Activated CD4-positive, alpha-beta T cell treated with anti-CD3 and anti-CD28 coated beads for 36 hours (primary cell): Measurements from ENCODE around the gene DUSP6. TPM values are rescaled to one million over a fixed set of nuclear protein-coding genes. Genes with fewer than 3 reads are reported as not detected.

Experiments used
- ATAC-seq: fragments of 200-7000 bp; cut with Tn5 transposase; one replicate; pipeline ENCODE4 v1.10.0; 2021; ENCODE audit warnings: mild to moderate bottlenecking, moderate library complexity
- CTCF ChIA-PET: fragments of 350-600 bp; sonication (Branson Sonifier 250); formaldehyde crosslinking; loops from one replicate; lab custom pipeline; 2021; ENCODE audit warnings: antibody characterized with exemption; lab: Charles Lee
- POLR2A ChIA-PET: fragments of 350-600 bp; sonication (Branson Sonifier 250); formaldehyde crosslinking; loops from one replicate; lab custom pipeline; 2021; ENCODE audit warnings: antibody characterized with exemption, inconsistent platforms; lab: Charles Lee
- DNase-seq: peaks from one replicate; pipeline ENCODE4 v3.0.0-alpha.2; 2020
- H3K27ac Mint-ChIP-seq: one replicate; pipeline ENCODE4 v1.8.0; 2021; ENCODE audit warnings: mixed read lengths
- H3K27me3 Mint-ChIP-seq: one replicate; pipeline ENCODE4 v1.8.0; 2021; ENCODE audit warnings: mixed read lengths
- H3K36me3 Mint-ChIP-seq: one replicate; pipeline ENCODE4 v1.8.0; 2021; ENCODE audit warnings: low read depth, mixed read lengths
- H3K4me1 Mint-ChIP-seq: one replicate; pipeline ENCODE4 v1.8.0; 2021; ENCODE audit warnings: mixed read lengths
- H3K4me3 Mint-ChIP-seq: one replicate; pipeline ENCODE4 v1.8.0; 2021; ENCODE audit warnings: mild to moderate bottlenecking, moderate library complexity, mixed read lengths
- H3K9me3 Mint-ChIP-seq: one replicate; pipeline ENCODE4 v1.8.0; 2021; ENCODE audit warnings: low read depth, mixed read lengths
- intact Hi-C, 2 experiments: fragments of 100-400 bp; cut with DNase I in 1 of 2; cut with micrococcal nuclease in 1 of 2; formaldehyde crosslinking; loops; one replicate each; pipeline versions ENCODE4 v1.14.2 to v1.15.1; 2022 to 2024; cut with DNase I, micrococcal nuclease
- total RNA-seq, 2 experiments: library from RNA; stranded (reverse); gene quantifications; one replicate each; pipeline ENCODE4 v1.2.3, GENCODE V29; 2021

Gene DUSP6
- total RNA-seq, 2 experiments from 2014 or later = 49.9 to 60.9 TPM

DNA sequence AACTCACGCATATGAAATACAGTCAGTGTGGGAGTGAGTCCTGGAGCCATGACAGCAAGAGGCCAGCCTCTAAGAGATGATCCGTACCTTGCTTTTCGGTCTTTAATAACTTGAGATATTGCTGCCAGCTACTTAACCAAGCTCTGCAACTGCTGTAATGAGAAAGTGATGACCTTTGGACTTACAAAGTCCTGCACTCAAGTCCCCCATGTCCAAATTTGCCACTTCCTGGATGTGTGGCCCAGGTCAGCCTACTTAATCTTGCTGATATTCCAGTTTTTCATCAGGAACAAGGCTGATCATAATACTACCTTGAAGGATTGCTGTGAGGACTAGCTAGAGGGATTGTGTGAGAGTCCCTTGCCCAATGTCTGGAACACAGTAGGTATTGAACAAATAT is 33.8 kb upstream of the DUSP6 start:
- Mint-ChIP-seq H3K4me1 (peaks cover 26% of the 10 kb centered on the region), H3K27me3 (no peaks in the 10 kb centered on the region), H3K9me3 (no peaks in the 10 kb centered on the region), H3K27ac (no peak overlapping the region), H3K36me3 (no peaks in the 10 kb centered on the region), H3K4me3 (no peak overlapping the region)
- ChIA-PET POLR2A (no interaction called here), CTCF (interaction anchor here (0.7 kb wide), 1 partner anchor 8 kb away, joined by 3 read pairs; no protein-coding TSS in a partner anchor)
- DNase-seq (no peak), ATAC-seq (no peak)
- intact Hi-C loops = no loop called here

DNA sequence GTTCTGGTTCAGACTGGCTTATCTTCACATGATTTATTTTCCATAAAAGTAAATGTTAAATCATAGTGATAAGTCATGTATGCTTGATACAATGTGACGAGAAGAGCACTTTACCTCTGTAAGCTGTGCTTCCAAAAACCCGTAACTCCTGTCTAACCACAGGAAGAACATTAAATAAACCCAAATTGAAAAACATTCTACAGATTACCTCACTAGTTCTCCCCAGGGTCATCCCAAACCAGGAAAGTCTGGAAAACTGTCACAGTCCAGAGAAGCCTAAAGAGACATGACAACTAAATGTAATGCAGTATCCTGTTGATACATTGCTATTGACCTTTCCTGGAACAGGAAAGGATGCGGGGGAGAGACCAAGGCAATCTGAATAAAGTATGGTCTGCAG is 32.5 kb upstream of the DUSP6 start:
- POLR2A ChIA-PET = no interaction called here
- no peak overlapping the region for H3K27ac Mint-ChIP-seq
- H3K36me3 Mint-ChIP-seq = no peaks in the 10 kb centered on the region
- DNase-seq = no peak
- intact Hi-C loops = no loop called here
- ATAC-seq = no peak
- no peaks in the 10 kb centered on the region for H3K9me3 Mint-ChIP-seq
- H3K4me1 Mint-ChIP-seq = peaks cover 13% of the 10 kb centered on the region
- no peak overlapping the region for H3K4me3 Mint-ChIP-seq
- no peaks in the 10 kb centered on the region for H3K27me3 Mint-ChIP-seq
- CTCF ChIA-PET = no interaction called here

DNA sequence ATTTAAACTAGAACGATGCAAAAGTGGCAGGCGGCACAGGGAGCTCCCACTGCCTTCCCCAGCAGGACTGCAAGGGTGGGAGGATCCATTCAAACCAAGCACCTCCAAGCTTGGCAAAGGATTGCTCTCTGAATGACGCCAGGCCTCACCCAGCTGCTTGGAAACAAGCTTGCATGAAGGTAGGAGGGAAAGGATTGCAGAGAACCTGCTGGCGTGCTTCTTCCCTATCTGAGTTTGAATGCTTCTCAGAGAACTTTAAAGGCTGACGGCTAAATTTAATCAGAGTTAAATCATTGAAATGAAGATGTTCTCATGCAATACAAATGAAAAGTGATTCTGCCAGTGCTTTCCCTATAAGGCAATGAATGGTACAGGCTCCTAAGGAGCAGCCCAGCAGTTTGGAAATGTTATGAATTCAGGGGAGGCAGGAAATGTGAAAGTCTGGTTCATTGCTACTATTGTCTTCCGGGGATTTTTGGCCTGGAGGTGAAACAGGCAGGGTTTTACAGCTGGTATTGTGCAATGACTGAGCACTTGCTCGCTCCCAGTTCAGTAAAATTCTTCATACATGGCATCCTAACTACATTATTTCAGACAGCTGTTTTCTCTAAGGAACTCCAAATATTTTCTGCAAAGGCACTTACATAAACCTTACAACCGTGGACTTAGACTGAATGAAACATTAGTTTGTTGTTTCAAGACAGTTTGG is 31.9 kb upstream of the DUSP6 start:
- intact Hi-C loops = no loop called here
- Mint-ChIP-seq H3K9me3 (no peaks in the 10 kb centered on the region), H3K27me3 (no peaks in the 10 kb centered on the region), H3K4me3 (no peak overlapping the region), H3K27ac (no peak overlapping the region), H3K4me1 (peaks cover 8% of the 10 kb centered on the region), H3K36me3 (no peaks in the 10 kb centered on the region)
- ChIA-PET POLR2A (no interaction called here), CTCF (interaction anchor here (0.6 kb wide), 2 partner anchors 57 to 905 kb away, joined by 3 to 4 read pairs; no protein-coding TSS in a partner anchor)
- no peak for DNase-seq
- ATAC-seq = no peak

DNA sequence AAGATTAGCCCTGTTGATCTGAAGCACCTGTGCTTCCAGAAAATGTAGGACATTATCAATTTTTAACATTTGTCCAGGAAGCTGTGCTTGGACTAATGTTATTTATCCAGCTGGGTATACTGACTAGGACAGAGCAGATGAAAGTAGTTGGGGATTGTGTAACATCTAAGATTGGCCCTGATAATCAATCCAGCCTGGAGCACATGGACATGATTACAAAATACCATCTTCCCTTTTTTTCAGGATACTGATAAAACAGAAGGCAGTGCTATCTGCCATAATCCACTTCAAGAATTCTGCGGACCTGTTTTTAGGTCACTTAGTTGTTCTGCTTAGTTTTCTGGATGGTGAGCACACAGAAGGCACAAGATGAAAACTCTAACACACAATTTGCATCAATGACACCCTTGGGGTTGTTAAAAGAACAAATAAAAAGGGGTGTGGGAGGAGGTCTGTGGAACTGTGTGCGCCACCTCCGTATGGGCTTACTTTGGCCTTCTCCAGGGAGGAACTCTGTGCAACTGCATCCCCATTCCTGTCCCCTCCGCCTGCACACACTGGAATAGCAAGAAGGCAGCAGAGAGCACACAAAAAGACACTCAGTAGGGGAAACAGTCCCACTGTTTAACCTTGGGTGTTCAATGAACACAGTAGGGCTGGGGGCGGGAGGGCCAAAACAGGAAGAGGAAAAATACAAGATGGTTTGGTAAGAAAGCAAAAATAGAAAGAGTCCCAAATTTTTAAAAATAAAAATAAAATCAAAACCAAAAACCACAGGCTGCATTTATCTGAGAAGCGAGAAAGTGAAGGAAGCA is 31.1 kb upstream of the DUSP6 start:
- Mint-ChIP-seq H3K36me3 (no peaks in the 10 kb centered on the region), H3K27ac (no peak overlapping the region), H3K4me3 (no peak overlapping the region), H3K27me3 (no peaks in the 10 kb centered on the region), H3K4me1 (peaks cover 7% of the 10 kb centered on the region), H3K9me3 (no peaks in the 10 kb centered on the region)
- DNase-seq (no peak), ATAC-seq (no peak)
- intact Hi-C loops = no loop called here
- POLR2A ChIA-PET = no interaction called here
- CTCF ChIA-PET = interaction anchor here (0.6 to 1.1 kb wide), 3 partner anchors 56 to 906 kb away, joined by 3 to 4 read pairs (median 3); no protein-coding TSS in a partner anchor

DNA sequence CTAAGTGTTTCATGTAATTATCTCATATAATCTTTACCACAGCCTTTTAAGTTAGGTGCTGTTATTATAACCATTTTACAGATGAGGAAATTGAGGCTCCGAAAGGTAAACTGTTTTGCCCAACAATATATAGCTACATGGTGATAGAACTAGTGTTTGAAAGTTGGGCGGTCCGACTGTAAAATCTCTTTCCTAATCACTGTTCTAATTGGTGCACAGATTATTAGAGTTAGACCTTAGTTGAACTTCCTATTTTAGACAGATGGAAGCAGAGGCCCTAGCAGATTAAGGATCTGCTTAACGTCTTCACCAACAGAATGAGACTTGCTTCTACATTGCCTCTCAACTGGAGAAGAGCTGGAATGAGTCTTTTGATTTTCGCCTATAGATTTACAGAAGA is 30.0 kb upstream of the DUSP6 start:
- ChIA-PET CTCF (interaction anchor here (1.1 kb wide), 1 partner anchor 80 kb away, joined by 3 read pairs; no protein-coding TSS in a partner anchor), POLR2A (no interaction called here)
- intact Hi-C loops = no loop called here
- H3K4me1 Mint-ChIP-seq = peaks cover 7% of the 10 kb centered on the region
- DNase-seq (no peak), ATAC-seq (no peak)
- H3K9me3 Mint-ChIP-seq = no peaks in the 10 kb centered on the region
- no peak overlapping the region for H3K27ac Mint-ChIP-seq
- no peaks in the 10 kb centered on the region for H3K36me3 Mint-ChIP-seq
- H3K27me3 Mint-ChIP-seq = no peaks in the 10 kb centered on the region
- no peak overlapping the region for H3K4me3 Mint-ChIP-seq

DNA sequence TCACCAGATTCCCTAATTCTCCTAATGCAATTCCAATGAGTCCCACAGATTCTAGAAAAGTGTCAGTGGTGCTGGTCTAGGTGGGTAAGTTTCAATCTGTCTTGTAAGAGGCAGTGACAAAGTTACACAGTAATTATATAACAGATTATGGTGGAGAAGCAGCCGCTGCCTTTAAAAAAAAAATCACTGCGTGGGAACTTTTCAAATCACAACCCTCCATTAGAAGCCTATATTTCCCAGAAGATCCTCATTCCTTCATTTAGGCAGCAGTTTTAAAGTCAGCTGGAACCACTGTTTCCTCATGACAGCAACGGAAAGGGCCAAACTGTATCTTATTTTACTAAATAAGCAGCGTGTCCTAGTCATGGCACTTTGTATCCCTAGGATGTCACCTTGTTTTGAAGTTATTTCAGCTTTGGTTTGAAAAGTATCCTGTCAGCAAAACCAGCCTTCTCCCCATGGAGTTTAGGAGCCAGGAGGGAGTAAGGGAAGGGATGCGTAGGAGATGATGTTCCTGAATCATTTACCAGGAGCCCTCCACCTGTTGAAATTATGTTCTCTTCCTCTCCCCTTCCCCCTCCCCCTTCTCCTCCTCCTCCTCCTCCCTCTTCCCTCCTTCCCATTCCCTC is 27.7 kb upstream of the DUSP6 start:
- ATAC-seq (no peak), DNase-seq (no peak)
- Mint-ChIP-seq H3K27ac (no peak overlapping the region), H3K36me3 (no peaks in the 10 kb centered on the region), H3K9me3 (no peaks in the 10 kb centered on the region), H3K4me3 (no peak overlapping the region), H3K27me3 (no peaks in the 10 kb centered on the region), H3K4me1 (peaks cover 24% of the 10 kb centered on the region)
- intact Hi-C loops = no loop called here
- ChIA-PET CTCF (no interaction called here), POLR2A (no interaction called here)

DNA sequence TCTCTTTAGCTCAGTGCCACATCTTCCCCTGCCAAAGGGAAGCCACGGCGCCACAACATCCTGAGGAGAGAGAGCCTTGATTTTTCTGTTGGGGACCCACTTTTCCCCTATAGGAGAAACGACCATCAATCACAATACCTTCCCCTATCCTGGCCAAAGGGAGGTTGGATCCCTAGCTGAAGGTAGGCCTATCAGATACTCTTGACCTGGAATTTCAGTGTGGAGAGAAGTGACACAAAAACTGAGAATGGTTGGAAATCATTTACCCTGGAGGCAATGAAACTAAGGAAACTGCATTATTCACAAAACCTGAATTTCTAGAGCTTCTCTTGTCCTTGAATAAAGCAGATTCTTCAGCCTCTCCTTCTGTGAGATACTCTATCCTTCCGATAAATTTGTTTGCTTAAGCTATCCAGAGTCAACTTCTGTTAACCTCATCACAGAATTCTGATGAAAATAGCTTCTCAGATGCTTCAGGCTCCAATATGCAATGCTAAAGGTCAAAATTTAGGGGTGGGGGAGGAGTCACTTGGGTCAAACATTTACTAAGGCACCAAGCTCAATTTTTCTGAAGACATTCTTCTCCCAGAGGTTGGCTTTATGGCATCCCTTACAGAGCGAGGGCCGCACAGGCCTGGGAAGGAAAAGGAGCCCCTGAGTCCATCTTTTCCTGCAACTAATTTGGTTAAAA is 27.0 kb upstream of the DUSP6 start:
- Mint-ChIP-seq H3K4me3 (no peak overlapping the region), H3K9me3 (no peaks in the 10 kb centered on the region), H3K4me1 (peaks cover 22% of the 10 kb centered on the region), H3K36me3 (no peaks in the 10 kb centered on the region), H3K27ac (no peak overlapping the region), H3K27me3 (no peaks in the 10 kb centered on the region)
- no peak for DNase-seq
- ChIA-PET CTCF (interaction anchor here (0.6 kb wide), 1 partner anchor 12 kb away, joined by 3 read pairs; no protein-coding TSS in a partner anchor), POLR2A (no interaction called here)
- intact Hi-C loops = no loop called here
- ATAC-seq = no peak

DNA sequence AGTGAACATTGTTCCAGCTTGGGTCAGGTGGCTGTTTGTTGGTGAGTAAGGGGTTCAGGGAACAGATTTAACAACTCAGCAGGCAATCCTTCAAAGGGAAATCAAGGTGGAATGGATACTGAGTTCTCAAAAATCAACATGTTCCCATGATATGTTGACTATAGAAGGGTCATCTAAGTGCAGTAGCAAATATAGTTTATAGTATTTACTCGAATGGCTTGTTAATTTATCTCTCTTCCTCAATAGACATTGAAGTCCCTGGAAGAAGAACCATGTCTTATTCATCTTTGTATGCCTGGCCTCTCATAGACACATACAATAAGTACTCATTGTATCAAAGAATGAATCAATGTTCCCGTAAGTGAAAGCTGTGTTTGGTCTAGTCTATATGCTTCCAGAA is 24.5 kb upstream of the DUSP6 start:
- ATAC-seq (no peak), DNase-seq (no peak)
- peaks cover 17% of the 10 kb centered on the region for H3K4me1 Mint-ChIP-seq
- no peak overlapping the region for H3K4me3 Mint-ChIP-seq
- H3K9me3 Mint-ChIP-seq = no peaks in the 10 kb centered on the region
- no peak overlapping the region for H3K27ac Mint-ChIP-seq
- no peaks in the 10 kb centered on the region for H3K27me3 Mint-ChIP-seq
- POLR2A ChIA-PET = no interaction called here
- intact Hi-C loops = loop anchor here in 1 of 2 experiments (2.0 kb wide), 1 partner anchor 22 kb away; no protein-coding TSS in a partner anchor
- CTCF ChIA-PET = interaction anchor here (0.6 kb wide), 1 partner anchor 19 kb away, joined by 5 read pairs; no protein-coding TSS in a partner anchor
- no peaks in the 10 kb centered on the region for H3K36me3 Mint-ChIP-seq

DNA sequence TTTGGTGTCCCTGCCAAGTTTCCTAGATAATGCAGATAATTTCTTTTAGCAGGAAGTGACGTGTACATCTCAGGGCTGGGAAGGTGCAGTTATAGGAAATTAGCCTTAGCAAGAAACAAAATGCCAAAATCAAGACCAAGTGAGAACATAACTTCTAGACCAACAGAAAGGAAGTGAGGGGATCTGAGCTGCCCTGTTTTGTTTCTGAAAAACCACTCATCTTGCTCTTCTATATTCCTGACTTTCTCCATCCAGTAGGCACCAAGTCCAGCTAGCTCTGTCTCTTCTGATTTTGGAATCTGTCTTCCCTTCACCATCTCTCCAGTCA is 23.9 kb upstream of the DUSP6 start:
- H3K36me3 Mint-ChIP-seq = no peaks in the 10 kb centered on the region
- peaks cover 17% of the 10 kb centered on the region for H3K4me1 Mint-ChIP-seq
- DNase-seq (no peak), ATAC-seq (peak; percentile 17)
- intact Hi-C loops = loop anchor here in 1 of 2 experiments (2.0 kb wide), 1 partner anchor 21 kb away; no protein-coding TSS in a partner anchor
- POLR2A ChIA-PET = no interaction called here
- CTCF ChIA-PET = no interaction called here
- no peak overlapping the region for H3K4me3 Mint-ChIP-seq
- peak overlapping the region; percentile 20 for H3K27ac Mint-ChIP-seq
- H3K9me3 Mint-ChIP-seq = no peaks in the 10 kb centered on the region
- H3K27me3 Mint-ChIP-seq = no peaks in the 10 kb centered on the region

DNA sequence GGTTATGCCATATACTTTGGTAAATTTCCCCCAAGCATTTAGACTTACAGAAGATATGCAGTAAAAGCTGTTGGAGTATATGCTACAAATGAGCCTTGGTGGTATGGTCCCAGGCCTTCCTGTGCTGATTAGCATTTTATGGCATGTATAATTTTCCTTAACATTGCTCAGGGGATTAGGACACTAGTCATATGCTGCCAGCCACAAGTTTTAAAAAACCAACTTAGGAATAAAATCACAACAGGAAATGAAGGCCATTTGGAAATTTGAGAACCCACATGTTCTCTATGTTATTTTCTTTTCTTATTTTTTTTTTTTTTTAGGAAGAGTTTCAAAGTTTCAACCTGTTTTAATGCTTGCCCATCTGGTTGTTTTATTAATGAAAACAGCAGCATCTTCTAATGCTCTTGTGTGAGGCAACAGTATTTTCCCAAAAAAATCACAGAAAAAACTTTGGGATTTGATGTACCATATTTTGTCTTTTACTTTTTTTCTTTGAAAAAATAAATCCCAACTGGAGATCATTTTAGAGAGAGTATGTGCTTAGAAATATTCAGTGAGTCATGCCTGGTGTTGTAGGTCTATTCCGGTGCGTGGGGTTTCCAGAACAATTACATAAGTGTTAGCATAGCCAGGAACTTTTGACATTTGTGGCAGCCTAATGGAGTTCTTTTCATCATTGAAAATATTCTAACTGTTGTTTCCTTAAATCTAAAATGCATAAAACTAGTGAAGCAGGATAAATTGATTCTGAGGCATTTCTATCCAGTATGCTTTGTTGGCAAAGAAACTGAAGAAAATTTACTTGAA is 21.7 kb upstream of the DUSP6 start:
- Mint-ChIP-seq H3K9me3 (no peaks in the 10 kb centered on the region), H3K27me3 (no peaks in the 10 kb centered on the region), H3K27ac (no peak overlapping the region), H3K36me3 (no peaks in the 10 kb centered on the region), H3K4me3 (no peak overlapping the region), H3K4me1 (peaks cover 22% of the 10 kb centered on the region)
- ChIA-PET POLR2A (no interaction called here), CTCF (no interaction called here)
- ATAC-seq (no peak), DNase-seq (no peak)
- intact Hi-C loops = loop anchor here in 1 of 2 experiments (2.0 kb wide), 1 partner anchor 19 kb away; no protein-coding TSS in a partner anchor
